ENCODE measurements around the gene JAZF1. TPM values are rescaled to one million over a fixed set of nuclear protein-coding genes. Genes with fewer than 3 reads are reported as not detected.

The JAZF1 gene
- total RNA-seq, 2 donors from 2014 or later, result 9.3 to 37.4 TPM

DNA sequence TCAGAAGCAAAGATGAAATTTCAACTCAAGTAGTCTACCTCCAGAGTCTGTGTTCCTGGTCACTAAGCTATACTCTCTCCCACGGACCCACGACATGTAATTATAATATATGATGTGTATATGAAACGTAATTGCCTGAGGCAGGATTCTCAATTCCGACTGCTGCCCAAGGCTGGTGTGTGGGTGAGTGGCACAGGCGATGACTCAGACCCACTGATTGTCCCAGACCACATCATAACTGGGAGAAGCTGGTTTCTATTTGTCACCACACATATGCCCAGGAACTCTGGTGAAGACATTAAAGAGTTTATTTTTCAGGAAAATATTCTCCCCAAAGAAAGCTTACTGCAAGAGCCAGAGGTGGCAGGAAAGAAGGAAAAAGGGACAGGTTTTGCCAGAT lies 219.3 kb downstream of the JAZF1 start:
- H3K4me3 ChIP-seq, result no peak overlapping the region
- H3K27me3 ChIP-seq (replicated peaks; ENCODE audit: insufficient read depth), result no peaks in the 10 kb centered on the region
- no peaks in the 10 kb centered on the region for H3K36me3 ChIP-seq
- intact Hi-C loops (cut with DNase I), result no loop called here
- TF ChIP-seq, protein P1, sequence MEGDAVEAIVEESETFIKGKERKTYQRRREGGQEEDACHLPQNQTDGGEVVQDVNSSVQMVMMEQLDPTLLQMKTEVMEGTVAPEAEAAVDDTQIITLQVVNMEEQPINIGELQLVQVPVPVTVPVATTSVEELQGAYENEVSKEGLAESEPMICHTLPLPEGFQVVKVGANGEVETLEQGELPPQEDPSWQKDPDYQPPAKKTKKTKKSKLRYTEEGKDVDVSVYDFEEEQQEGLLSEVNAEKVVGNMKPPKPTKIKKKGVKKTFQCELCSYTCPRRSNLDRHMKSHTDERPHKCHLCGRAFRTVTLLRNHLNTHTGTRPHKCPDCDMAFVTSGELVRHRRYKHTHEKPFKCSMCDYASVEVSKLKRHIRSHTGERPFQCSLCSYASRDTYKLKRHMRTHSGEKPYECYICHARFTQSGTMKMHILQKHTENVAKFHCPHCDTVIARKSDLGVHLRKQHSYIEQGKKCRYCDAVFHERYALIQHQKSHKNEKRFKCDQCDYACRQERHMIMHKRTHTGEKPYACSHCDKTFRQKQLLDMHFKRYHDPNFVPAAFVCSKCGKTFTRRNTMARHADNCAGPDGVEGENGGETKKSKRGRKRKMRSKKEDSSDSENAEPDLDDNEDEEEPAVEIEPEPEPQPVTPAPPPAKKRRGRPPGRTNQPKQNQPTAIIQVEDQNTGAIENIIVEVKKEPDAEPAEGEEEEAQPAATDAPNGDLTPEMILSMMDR (IDR thresholded peaks at IDR 0.05), result no peak
- no peak for TF ChIP-seq POLR2AphosphoS5 (IDR thresholded peaks at IDR 0.05)
- TF ChIP-seq POLR2A (IDR thresholded peaks at IDR 0.05), result no peak
- H3K4me1 ChIP-seq (replicated peaks), result no peaks in the 10 kb centered on the region
- no peak overlapping the region for H3K27ac ChIP-seq
- no peaks in the 10 kb centered on the region for H3K9me3 ChIP-seq
- no peak for DNase-seq (ENCODE audit: low spot score)
- WGBS, result 88% methylated on average over 5 of the region's 5 CpGs

DNA sequence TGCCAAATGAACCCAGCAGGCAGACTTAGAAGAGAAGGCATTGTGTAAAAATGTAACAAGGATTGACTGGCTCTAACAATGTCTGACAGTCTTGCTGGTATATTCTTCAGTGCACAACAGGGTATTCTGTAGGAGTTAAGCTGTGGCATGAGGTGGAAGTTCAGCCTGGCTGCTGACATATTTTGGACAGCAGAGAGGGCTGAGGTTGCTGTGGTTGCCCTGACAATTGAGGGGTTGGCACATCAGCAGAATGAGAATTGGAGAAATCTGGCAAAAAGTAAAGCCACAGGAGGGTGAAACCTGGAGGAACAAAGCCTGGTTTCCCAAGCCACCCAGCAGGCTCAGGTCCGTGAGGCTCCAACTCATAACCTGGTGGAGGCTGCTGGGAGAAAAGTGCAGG lies 220.2 kb downstream of the JAZF1 start:
- Histone ChIP-seq H3K4me1 (replicated peaks) (no peaks in the 10 kb centered on the region), H3K27ac (no peak overlapping the region), H3K27me3 (replicated peaks; ENCODE audit: insufficient read depth) (no peaks in the 10 kb centered on the region), H3K9me3 (no peaks in the 10 kb centered on the region), H3K36me3 (no peaks in the 10 kb centered on the region), H3K4me3 (no peak overlapping the region)
- intact Hi-C loops (cut with DNase I), result no loop called here
- TF ChIP-seq POLR2A (IDR thresholded peaks at IDR 0.05), result no peak
- TF ChIP-seq, protein P1 (IDR thresholded peaks at IDR 0.05), result no peak
- TF ChIP-seq POLR2AphosphoS5 (IDR thresholded peaks at IDR 0.05), result no peak
- WGBS, result 95% methylated on average over 1 of the region's 1 CpG
- no peak for DNase-seq (ENCODE audit: low spot score)

DNA sequence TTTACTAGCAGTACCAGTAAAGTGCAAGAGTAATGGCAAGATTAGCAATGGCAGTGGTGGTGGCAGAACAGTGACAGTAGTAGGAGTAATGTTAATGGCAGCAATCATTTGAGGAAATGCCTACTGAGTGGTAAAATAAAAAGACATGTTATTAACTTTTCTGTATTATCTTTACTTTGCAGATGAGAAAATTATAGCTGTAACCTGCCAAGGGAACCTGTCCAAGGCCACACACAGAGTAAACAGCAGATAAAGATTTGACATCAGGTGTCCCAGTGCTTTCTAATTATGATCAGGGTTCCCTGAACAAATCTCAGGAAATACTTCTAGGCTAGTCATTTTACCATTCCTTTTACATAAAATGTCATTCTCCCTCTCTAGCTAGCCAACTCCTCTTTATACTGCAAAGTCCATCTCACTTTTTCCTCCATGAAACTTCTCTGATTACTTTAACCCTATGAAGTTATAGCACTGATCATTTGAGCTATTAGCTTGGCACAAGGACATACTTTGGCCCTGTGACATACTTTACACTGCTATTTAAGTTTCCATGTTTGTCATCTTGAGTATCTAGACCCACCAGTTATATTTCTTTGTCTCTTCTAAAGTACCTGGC lies 221.6 kb downstream of the JAZF1 start:
- no peaks in the 10 kb centered on the region for H3K27me3 ChIP-seq (replicated peaks; ENCODE audit: insufficient read depth)
- no peak for DNase-seq (ENCODE audit: low spot score)
- H3K4me1 ChIP-seq (replicated peaks), result no peaks in the 10 kb centered on the region
- intact Hi-C loops (cut with DNase I), result no loop called here
- no peaks in the 10 kb centered on the region for H3K9me3 ChIP-seq
- H3K27ac ChIP-seq, result no peak overlapping the region
- no peak overlapping the region for H3K4me3 ChIP-seq
- TF ChIP-seq POLR2AphosphoS5 (IDR thresholded peaks at IDR 0.05) (no peak), POLR2A (IDR thresholded peaks at IDR 0.05) (no peak)
- TF ChIP-seq, protein P1 (IDR thresholded peaks at IDR 0.05), result no peak
- H3K36me3 ChIP-seq, result no peaks in the 10 kb centered on the region

DNA sequence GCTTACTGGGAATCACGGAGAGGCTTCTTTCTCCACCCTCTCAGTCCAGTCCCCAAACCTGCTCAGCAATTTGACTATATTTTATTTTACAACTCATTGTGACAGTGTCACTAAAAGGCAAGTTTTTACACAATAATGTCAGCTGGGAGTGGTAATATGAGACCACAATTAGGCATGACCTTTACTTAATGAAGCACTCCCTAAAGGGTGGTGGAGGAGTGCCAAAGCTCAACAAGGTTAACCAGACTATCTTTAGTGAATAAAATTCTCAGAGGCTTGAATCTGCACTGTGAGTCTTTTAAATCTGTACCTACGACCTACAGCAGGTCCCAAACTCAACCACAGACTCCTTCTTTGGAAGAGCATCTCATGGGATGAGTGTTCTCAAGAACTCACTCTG lies 225.0 kb downstream of the JAZF1 start:
- Histone ChIP-seq H3K4me1 (replicated peaks) (no peaks in the 10 kb centered on the region), H3K4me3 (no peak overlapping the region), H3K27ac (no peak overlapping the region), H3K9me3 (no peaks in the 10 kb centered on the region), H3K27me3 (replicated peaks; ENCODE audit: insufficient read depth) (no peaks in the 10 kb centered on the region), H3K36me3 (no peaks in the 10 kb centered on the region)
- intact Hi-C loops (cut with DNase I), result no loop called here
- DNase-seq (ENCODE audit: low spot score), result no peak
- no peak for TF ChIP-seq POLR2A (IDR thresholded peaks at IDR 0.05)
- no peak for TF ChIP-seq POLR2AphosphoS5 (IDR thresholded peaks at IDR 0.05)
- 72% methylated on average over 2 of the region's 2 CpGs for WGBS

DNA sequence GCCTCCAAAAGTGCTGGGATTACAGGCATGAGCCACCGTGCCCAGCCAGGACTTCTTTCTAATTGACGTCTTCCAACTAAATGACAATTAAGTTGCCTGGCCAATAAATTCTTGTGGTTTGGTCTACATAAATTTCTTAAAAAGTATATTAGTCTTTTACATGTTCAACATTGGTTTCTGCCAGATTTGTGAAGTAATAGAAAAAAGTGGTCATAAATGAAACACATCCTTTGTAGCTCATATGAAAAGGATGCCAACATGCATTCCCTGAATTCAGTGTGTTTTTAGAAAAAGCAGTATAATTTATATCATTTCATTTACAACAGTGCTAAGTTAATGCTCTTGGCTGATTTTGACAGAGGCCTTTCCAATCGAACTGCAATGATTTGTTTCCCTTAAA lies 225.6 kb downstream of the JAZF1 start:
- Histone ChIP-seq H3K4me3 (no peak overlapping the region), H3K27me3 (replicated peaks; ENCODE audit: insufficient read depth) (no peaks in the 10 kb centered on the region), H3K27ac (no peak overlapping the region), H3K36me3 (no peaks in the 10 kb centered on the region), H3K9me3 (no peaks in the 10 kb centered on the region), H3K4me1 (replicated peaks) (no peaks in the 10 kb centered on the region)
- WGBS, result 63% methylated on average over 3 of the region's 3 CpGs
- no peak for TF ChIP-seq POLR2AphosphoS5 (IDR thresholded peaks at IDR 0.05)
- TF ChIP-seq, protein P1 (IDR thresholded peaks at IDR 0.05), result no peak
- intact Hi-C loops (cut with DNase I), result no loop called here
- no peak for DNase-seq (ENCODE audit: low spot score)

Data from prostate gland (tissue), 2 donors.